ENCODE data around the gene MLXIP. TPM values are rescaled to one million over a fixed set of nuclear protein-coding genes. Genes with fewer than 3 reads are reported as not detected.

Gene MLXIP
- total and polyA plus RNA-seq, 8 donors, result 48.1 to 98.7 (median 77.9) TPM

DNA sequence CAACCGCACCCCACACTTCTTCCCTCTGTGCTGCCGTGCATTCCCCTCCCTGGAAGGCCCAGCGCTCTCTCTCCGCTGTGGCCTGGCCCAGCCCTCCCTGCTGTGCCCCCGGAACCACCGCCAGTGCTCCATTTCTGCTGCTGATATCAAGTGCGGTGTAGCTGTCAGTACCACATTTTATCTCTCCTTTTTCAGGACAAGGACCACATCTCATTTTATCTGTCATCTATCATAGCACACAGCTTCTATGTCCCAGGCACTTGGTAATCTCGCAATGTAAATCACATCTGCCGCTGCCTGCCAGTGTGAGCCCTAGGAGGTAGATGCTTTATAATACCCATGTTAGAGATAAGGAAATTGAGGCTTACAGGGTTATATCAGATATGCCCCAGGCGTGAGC is 77.1 kb downstream of the MLXIP start:
- Histone ChIP-seq H3K27me3 (no peaks in the 10 kb centered on the region), H3K27ac (no peak overlapping the region), H3K36me3 (no peaks in the 10 kb centered on the region), H3K9me3 (no peaks in the 10 kb centered on the region), H3K4me1 (no peaks in the 10 kb centered on the region), H3K4me3 (no peak overlapping the region)
- DNase-seq, result no peak
- TF ChIP-seq CTCF (IDR thresholded peaks at IDR 0.05), result no peak
- intact Hi-C loops (cut with DNase I), result no loop called here
- no peak for ATAC-seq

DNA sequence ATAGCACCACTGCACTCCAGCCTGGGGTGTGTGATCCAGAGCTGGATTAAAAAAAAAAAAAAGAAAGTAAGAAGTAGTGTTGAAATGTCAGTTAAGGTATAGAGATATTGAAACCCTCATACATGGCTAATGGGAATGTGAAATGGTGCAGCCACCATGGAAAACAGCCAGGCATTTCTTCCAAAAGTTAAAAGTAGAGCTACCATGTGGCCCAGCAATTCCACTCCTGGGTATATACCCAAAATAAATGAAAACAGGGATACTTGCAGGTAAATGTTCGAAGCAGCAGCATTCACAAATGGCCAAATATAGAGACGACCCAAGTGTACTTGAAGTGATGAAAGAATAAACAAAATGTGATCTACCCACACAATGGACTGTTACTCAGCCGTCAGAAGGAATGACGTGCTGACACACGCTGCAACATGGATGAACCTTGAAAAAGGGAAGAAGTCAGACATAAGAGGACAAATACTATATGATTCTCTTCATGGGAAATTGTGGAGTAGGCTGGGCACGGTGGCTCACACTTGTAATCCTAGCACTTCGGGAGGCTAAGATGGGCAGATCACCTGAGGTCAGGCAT is 80.2 kb downstream of the MLXIP start:
- Histone ChIP-seq H3K4me3 (no peak overlapping the region), H3K4me1 (no peaks in the 10 kb centered on the region), H3K9me3 (no peaks in the 10 kb centered on the region), H3K27me3 (no peaks in the 10 kb centered on the region), H3K36me3 (no peaks in the 10 kb centered on the region), H3K27ac (no peak overlapping the region)
- TF ChIP-seq CTCF (IDR thresholded peaks at IDR 0.05), result no peak
- ATAC-seq, result no peak
- intact Hi-C loops (cut with DNase I), result no loop called here
- no peak for DNase-seq

GRCh38 chr12:122159882-122160281 is 81.3 kb downstream of the MLXIP start:
- no peaks in the 10 kb centered on the region for H3K9me3 ChIP-seq
- H3K36me3 ChIP-seq, result no peaks in the 10 kb centered on the region
- ATAC-seq (no peak), DNase-seq (no peak)
- intact Hi-C loops (cut with DNase I), result no loop called here
- TF ChIP-seq CTCF (IDR thresholded peaks at IDR 0.05), result no peak
- no peak overlapping the region for H3K27ac ChIP-seq
- H3K27me3 ChIP-seq, result peaks cover 0 to 7% of the 10 kb centered on the region in 2 donors
- H3K4me3 ChIP-seq, result no peak overlapping the region
- H3K4me1 ChIP-seq, result no peaks in the 10 kb centered on the region

DNA sequence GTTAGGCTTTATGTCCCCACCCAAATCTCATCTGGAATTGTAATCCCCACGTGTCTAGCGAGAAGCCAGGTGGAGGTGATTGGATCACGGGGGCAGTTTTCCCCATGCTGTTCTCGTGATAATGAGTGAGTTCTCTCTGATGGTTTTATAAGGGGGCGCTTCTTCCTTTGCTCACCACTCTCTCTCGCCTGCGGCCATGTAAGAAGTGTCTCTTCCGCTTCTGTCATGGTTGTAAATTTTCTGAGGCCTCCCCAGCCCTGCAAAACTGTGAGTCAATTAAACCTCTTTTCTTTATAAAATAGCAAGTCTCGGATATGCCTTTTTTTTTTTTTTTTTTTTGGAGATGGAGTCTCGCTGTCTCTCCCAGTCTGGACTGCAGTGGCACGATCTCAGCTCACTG is 82.2 kb downstream of the MLXIP start:
- intact Hi-C loops (cut with DNase I), result no loop called here
- H3K4me3 ChIP-seq, result no peak overlapping the region
- DNase-seq (no peak), ATAC-seq (no peak)
- peaks cover 0 to 7% of the 10 kb centered on the region in 2 donors for H3K27me3 ChIP-seq
- H3K27ac ChIP-seq, result no peak overlapping the region
- H3K9me3 ChIP-seq, result no peaks in the 10 kb centered on the region
- no peak for TF ChIP-seq CTCF (IDR thresholded peaks at IDR 0.05)
- H3K36me3 ChIP-seq, result no peaks in the 10 kb centered on the region
- no peaks in the 10 kb centered on the region for H3K4me1 ChIP-seq

GRCh38 chr12:122161682-122162081 is 83.1 kb downstream of the MLXIP start:
- DNase-seq, result no peak
- TF ChIP-seq CTCF (IDR thresholded peaks at IDR 0.05), result no peak
- intact Hi-C loops (cut with DNase I), result no loop called here
- Histone ChIP-seq H3K27ac (no peak overlapping the region), H3K36me3 (no peaks in the 10 kb centered on the region), H3K27me3 (peaks cover 0 to 7% of the 10 kb centered on the region in 2 donors), H3K4me1 (no peaks in the 10 kb centered on the region), H3K9me3 (no peaks in the 10 kb centered on the region), H3K4me3 (no peak overlapping the region)
- ATAC-seq, result no peak

Data from left lung (tissue), 10 donors.